ENCODE results near the gene KLHL35.

KLHL35 gene

GRCh38 chr11:75440960-75441803 lies 8.2 kb upstream of the KLHL35 start:
- no peak for DNase-seq (ENCODE audit: low read depth in 1 of 2, low spot score in 1 of 2)
- TF ChIP-seq REST (IDR thresholded peaks at IDR 0.05; ENCODE audit: insufficient replicate concordance, low read depth) (no peak), SPI1 (IDR thresholded peaks at IDR 0.05; ENCODE audit: borderline replicate concordance, low read depth) (no peak), CTCF (IDR thresholded peaks at IDR 0.05; ENCODE audit: insufficient read depth, low read length) (no peak), POLR2AphosphoS5 (IDR thresholded peaks at IDR 0.05; ENCODE audit: low read depth) (no peak), GABPA (IDR thresholded peaks at IDR 0.05; ENCODE audit: low read depth) (no peak)
- H3K4me3 ChIP-seq (replicated peaks; ENCODE audit: insufficient read depth, low read length): no peak overlapping the region
- H3K27me3 ChIP-seq (ENCODE audit: insufficient read depth, poor library complexity, severe bottlenecking): peaks cover 12% of the 10 kb centered on the region
- no peak overlapping the region for H3K27ac ChIP-seq (replicated peaks)

GRCh38 chr11:75439495-75440120 lies 6.6 kb upstream of the KLHL35 start:
- H3K4me3 ChIP-seq (replicated peaks; ENCODE audit: insufficient read depth, low read length): no peak overlapping the region
- H3K27me3 ChIP-seq (ENCODE audit: insufficient read depth, poor library complexity, severe bottlenecking): peaks cover 12% of the 10 kb centered on the region
- no peak for DNase-seq (ENCODE audit: low read depth in 1 of 2, low spot score in 1 of 2)
- no peak overlapping the region for H3K27ac ChIP-seq (replicated peaks)
- TF ChIP-seq POLR2AphosphoS5 (IDR thresholded peaks at IDR 0.05; ENCODE audit: low read depth): no peak
- no peak for TF ChIP-seq SPI1 (IDR thresholded peaks at IDR 0.05; ENCODE audit: borderline replicate concordance, low read depth)
- no peak for TF ChIP-seq REST (IDR thresholded peaks at IDR 0.05; ENCODE audit: insufficient replicate concordance, low read depth)
- TF ChIP-seq CTCF (IDR thresholded peaks at IDR 0.05; ENCODE audit: insufficient read depth, low read length): no peak
- no peak for TF ChIP-seq GABPA (IDR thresholded peaks at IDR 0.05; ENCODE audit: low read depth)

- no peak for DNase-seq (ENCODE audit: low read depth in 1 of 2, low spot score in 1 of 2)
- peaks cover 12% of the 10 kb centered on the region for H3K27me3 ChIP-seq (ENCODE audit: insufficient read depth, poor library complexity, severe bottlenecking)
- H3K27ac ChIP-seq (replicated peaks): no peak overlapping the region
- TF ChIP-seq GABPA (IDR thresholded peaks at IDR 0.05; ENCODE audit: low read depth) (no peak), REST (IDR thresholded peaks at IDR 0.05; ENCODE audit: insufficient replicate concordance, low read depth) (no peak), CTCF (IDR thresholded peaks at IDR 0.05; ENCODE audit: insufficient read depth, low read length) (no peak), POLR2AphosphoS5 (IDR thresholded peaks at IDR 0.05; ENCODE audit: low read depth) (no peak), SPI1 (IDR thresholded peaks at IDR 0.05; ENCODE audit: borderline replicate concordance, low read depth) (no peak)
- H3K4me3 ChIP-seq (replicated peaks; ENCODE audit: insufficient read depth, low read length): no peak overlapping the region
Observed at GRCh38 chr11:75439026-75439425, 6.0 kb upstream of the KLHL35 start.
